CD4-positive, CD25-positive, alpha-beta regulatory T cell (primary cell): ENCODE data around the gene NCR2. TPM values are rescaled to one million over a fixed set of nuclear protein-coding genes. Genes with fewer than 3 reads are reported as not detected.

Experiments
- ATAC-seq, 2 donors: fragments of 150-1000 bp; cut with Tn5 transposase; one replicate each; pipeline ENCODE4 v1.10.0; 2021; ENCODE audit warnings: low read depth in 2 of 2, moderate number of reproducible peaks in 2 of 2, moderate library complexity in 1 of 2
- DNase-seq, 3 donors: peaks; one replicate each; pipeline versions ENCODE4 v3.0.0 to v3.0.0-alpha.2; 2012 to 2022; ENCODE audit warnings: mixed read lengths in 1 of 3
- H3K27ac ChIP-seq: one replicate; pipeline ENCODE4 v1.7.0; 2013; ENCODE audit warnings: mild to moderate bottlenecking, low read length; ENCODE audit not compliant: insufficient read depth, poor library complexity, severe bottlenecking
- H3K27me3 ChIP-seq: one replicate; pipeline ENCODE4 v1.7.0; 2013; ENCODE audit warnings: low read length; ENCODE audit not compliant: control insufficient read depth, insufficient read depth
- H3K36me3 ChIP-seq: one replicate; pipeline ENCODE4 v1.7.0; 2013; ENCODE audit warnings: mild to moderate bottlenecking, low read length, moderate library complexity; ENCODE audit not compliant: control insufficient read depth, insufficient read depth
- H3K4me1 ChIP-seq: 2 replicates; pipeline ENCODE4 v1.7.0; 2013; ENCODE audit warnings: mild to moderate bottlenecking, low read length; ENCODE audit not compliant: insufficient read depth, control insufficient read depth, poor library complexity, severe bottlenecking
- H3K4me3 ChIP-seq: one replicate; pipeline ENCODE4 v1.7.0; 2013; ENCODE audit warnings: low read depth, mild to moderate bottlenecking, low read length, moderate library complexity
- H3K9me3 ChIP-seq, 2 experiments: 1 replicate in 1 of 2; 2 replicates in 1 of 2; pipeline ENCODE4 v1.7.0; 2013; ENCODE audit warnings: low read length in 2 of 2, mild to moderate bottlenecking in 1 of 2, moderate library complexity in 1 of 2; ENCODE audit not compliant: control insufficient read depth in 2 of 2
- H3K27ac Mint-ChIP-seq, 3 donors: one replicate each; pipeline ENCODE4 v1.8.0; 2020 to 2022; ENCODE audit warnings: mild to moderate bottlenecking in 3 of 3, mixed read lengths in 3 of 3, moderate library complexity in 2 of 3
- H3K27me3 Mint-ChIP-seq: one replicate; pipeline ENCODE4 v1.8.0; 2022; ENCODE audit warnings: mild to moderate bottlenecking, mixed read lengths
- H3K36me3 Mint-ChIP-seq: one replicate; pipeline ENCODE4 v1.8.0; 2020; ENCODE audit warnings: mixed read lengths
- H3K4me1 Mint-ChIP-seq, 4 donors: one replicate each; pipeline ENCODE4 v1.8.0; 2020 to 2022; ENCODE audit warnings: mixed read lengths in 4 of 4, mild to moderate bottlenecking in 1 of 4
- H3K4me3 Mint-ChIP-seq, 4 donors: one replicate each; pipeline ENCODE4 v1.8.0; 2020 to 2022; ENCODE audit warnings: mild to moderate bottlenecking in 4 of 4, mixed read lengths in 4 of 4, moderate library complexity in 3 of 4
- H3K9me3 Mint-ChIP-seq, 7 donors: one replicate each; pipeline ENCODE4 v1.8.0; 2020 to 2022; ENCODE audit warnings: mixed read lengths in 7 of 7, mild to moderate bottlenecking in 3 of 7, moderate library complexity in 2 of 7
- polyA plus RNA-seq, 4 donors: library from polyadenylated mRNA; unstranded; fragments of 300-500 nt; fragmentation: Illumina TruSeq; gene quantifications; one replicate each; pipeline ENCODE4 v1.2.3, GENCODE V29; 2021
- total RNA-seq: library from RNA; stranded (reverse); gene quantifications from one replicate; pipeline ENCODE4 v1.2.3, GENCODE V29; 2022

The NCR2 gene
- total and polyA plus RNA-seq, 5 donors from 2014 or later = not detected

DNA sequence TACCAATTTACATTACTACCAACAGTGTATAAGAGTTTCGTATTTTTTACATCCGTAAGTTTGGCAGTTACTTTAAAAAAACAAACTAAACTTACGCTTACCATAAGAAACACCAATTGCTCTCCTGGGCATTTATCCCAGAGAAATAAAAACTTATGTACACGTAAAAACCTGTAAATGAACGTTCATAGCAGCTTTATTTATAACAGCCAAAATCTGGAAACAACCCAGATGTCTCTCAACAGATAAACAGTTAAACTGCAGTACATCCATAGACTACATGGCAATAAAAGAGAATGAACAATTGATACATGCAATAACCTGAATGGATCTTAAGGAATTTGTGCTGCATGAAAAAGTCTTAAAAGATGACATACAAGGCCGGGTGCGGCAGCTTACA lies 30.7 kb downstream of the NCR2 start:
- H3K27ac Mint-ChIP-seq = no peak overlapping the region
- Histone ChIP-seq H3K4me3 (no peak overlapping the region), H3K27ac (no peak overlapping the region), H3K36me3 (no peaks in the 10 kb centered on the region), H3K9me3 (peaks cover 10 to 11% of the 10 kb centered on the region in 2 experiments), H3K4me1 (peaks cover under 1% of the 10 kb centered on the region), H3K27me3 (peaks cover 27% of the 10 kb centered on the region)
- no peaks in the 10 kb centered on the region for H3K36me3 Mint-ChIP-seq
- H3K9me3 Mint-ChIP-seq = peaks cover 0 to 13% (median 5%) of the 10 kb centered on the region in 7 donors
- H3K27me3 Mint-ChIP-seq = peaks cover 74% of the 10 kb centered on the region
- ATAC-seq (no peak), DNase-seq (no peak)
- no peak overlapping the region for H3K4me3 Mint-ChIP-seq
- peaks cover 0 to 6% (median 3%) of the 10 kb centered on the region in 4 donors for H3K4me1 Mint-ChIP-seq

DNA sequence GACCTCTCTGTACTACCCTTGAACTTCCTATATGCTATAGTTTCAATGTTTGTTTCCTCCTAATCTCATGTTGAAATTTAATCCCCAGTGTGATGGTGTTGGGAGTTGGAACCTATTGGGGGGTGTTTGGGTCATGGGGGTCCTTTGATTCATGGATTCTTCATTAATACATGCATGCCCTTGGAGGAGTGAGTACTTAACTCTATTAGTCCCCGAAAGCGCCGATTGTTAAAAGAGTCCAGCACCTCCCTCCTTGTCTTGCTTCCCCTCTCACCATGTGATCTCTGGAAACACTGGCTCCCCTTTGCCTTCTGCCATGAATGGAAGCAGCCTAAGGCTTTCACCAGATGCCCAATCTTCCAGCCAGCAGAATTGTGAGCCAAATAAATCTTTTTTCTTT lies 31.7 kb downstream of the NCR2 start:
- Histone ChIP-seq H3K27ac (no peak overlapping the region), H3K4me3 (no peak overlapping the region), H3K4me1 (peaks cover 9% of the 10 kb centered on the region), H3K27me3 (peaks cover 23% of the 10 kb centered on the region), H3K36me3 (no peaks in the 10 kb centered on the region), H3K9me3 (peaks cover under 1 to 2% of the 10 kb centered on the region in 2 experiments)
- Mint-ChIP-seq H3K9me3 (peaks cover 0 to 5% (median 2%) of the 10 kb centered on the region in 7 donors), H3K27ac (no peak overlapping the region), H3K27me3 (peaks cover 77% of the 10 kb centered on the region), H3K4me1 (peaks cover 0 to 11% (median 7%) of the 10 kb centered on the region in 4 donors), H3K36me3 (no peaks in the 10 kb centered on the region), H3K4me3 (no peak overlapping the region)
- ATAC-seq = no peak
- DNase-seq = no peak

DNA sequence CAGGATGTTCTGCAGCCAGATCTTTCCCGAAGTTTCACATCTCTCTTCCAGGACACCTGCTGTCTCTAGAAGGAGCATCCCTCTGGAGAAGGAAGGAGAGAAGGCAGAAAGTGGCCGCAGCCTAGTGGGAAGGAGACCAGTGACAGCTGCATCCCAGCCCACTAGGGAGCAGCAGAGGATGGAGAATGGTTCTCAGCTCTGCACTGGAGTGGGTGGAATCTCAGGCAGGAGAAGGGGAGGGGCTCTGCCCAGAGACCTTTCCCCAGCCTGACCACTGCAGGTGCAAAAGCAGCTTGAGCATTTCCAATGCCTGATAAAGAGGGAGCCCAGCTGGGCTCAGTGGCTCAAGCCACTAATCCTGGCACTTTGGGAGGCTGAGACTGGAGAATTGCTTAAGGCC lies 32.3 kb downstream of the NCR2 start:
- Histone ChIP-seq H3K36me3 (no peaks in the 10 kb centered on the region), H3K9me3 (no peaks in the 10 kb centered on the region), H3K4me3 (no peak overlapping the region), H3K4me1 (peaks cover 13% of the 10 kb centered on the region), H3K27me3 (peaks cover 23% of the 10 kb centered on the region), H3K27ac (no peak overlapping the region)
- no peak overlapping the region for H3K4me3 Mint-ChIP-seq
- H3K9me3 Mint-ChIP-seq = peaks cover 0 to 3% (median 0%) of the 10 kb centered on the region in 7 donors
- DNase-seq = no peak
- peaks cover 0 to 17% (median 13%) of the 10 kb centered on the region in 4 donors for H3K4me1 Mint-ChIP-seq
- no peak for ATAC-seq
- H3K27ac Mint-ChIP-seq = no peak overlapping the region
- peaks cover 83% of the 10 kb centered on the region for H3K27me3 Mint-ChIP-seq
- H3K36me3 Mint-ChIP-seq = no peaks in the 10 kb centered on the region

DNA sequence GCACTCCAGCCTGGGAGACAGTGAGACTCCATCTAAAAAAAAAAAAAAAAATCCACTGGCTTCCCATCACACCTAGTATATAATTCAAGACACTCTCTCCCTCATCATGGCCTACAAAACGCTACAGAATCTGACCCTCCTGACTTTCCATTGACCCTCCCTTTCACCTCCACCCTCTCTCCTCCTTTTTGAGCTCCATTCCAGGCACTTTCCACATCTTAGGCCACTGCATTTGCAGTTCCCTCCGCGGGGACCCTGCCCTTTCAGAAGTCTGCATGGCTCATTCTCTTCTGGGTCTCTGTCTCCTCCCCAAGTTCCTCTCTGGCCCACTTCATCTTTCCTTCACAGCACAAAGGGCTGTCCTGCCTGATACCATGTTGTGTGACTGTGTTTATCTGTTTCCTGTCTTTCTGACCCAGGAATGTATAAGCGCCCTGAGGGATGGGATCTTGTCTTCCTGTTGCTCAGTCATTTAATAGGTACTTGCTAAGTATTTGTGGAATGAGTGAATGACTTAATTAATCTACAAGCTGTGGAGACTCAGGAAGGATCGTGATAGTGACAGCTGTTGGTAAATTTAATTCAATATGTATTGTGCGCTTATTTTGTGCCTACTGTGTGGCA lies 35.2 kb downstream of the NCR2 start:
- peaks cover 0 to 38% (median 16%) of the 10 kb centered on the region in 4 donors for H3K4me1 Mint-ChIP-seq
- peaks cover 0 to 3% (median 0%) of the 10 kb centered on the region in 7 donors for H3K9me3 Mint-ChIP-seq
- H3K27ac ChIP-seq = no peak overlapping the region
- H3K4me3 Mint-ChIP-seq = no peak overlapping the region
- no peak overlapping the region for H3K27ac Mint-ChIP-seq
- no peak for DNase-seq
- ATAC-seq = no peak
- peaks cover 89% of the 10 kb centered on the region for H3K27me3 Mint-ChIP-seq
- H3K4me3 ChIP-seq = no peak overlapping the region
- no peaks in the 10 kb centered on the region for H3K36me3 ChIP-seq
- H3K9me3 ChIP-seq = no peaks in the 10 kb centered on the region
- peaks cover 22% of the 10 kb centered on the region for H3K4me1 ChIP-seq
- H3K36me3 Mint-ChIP-seq = no peaks in the 10 kb centered on the region
- peaks cover 17% of the 10 kb centered on the region for H3K27me3 ChIP-seq

DNA sequence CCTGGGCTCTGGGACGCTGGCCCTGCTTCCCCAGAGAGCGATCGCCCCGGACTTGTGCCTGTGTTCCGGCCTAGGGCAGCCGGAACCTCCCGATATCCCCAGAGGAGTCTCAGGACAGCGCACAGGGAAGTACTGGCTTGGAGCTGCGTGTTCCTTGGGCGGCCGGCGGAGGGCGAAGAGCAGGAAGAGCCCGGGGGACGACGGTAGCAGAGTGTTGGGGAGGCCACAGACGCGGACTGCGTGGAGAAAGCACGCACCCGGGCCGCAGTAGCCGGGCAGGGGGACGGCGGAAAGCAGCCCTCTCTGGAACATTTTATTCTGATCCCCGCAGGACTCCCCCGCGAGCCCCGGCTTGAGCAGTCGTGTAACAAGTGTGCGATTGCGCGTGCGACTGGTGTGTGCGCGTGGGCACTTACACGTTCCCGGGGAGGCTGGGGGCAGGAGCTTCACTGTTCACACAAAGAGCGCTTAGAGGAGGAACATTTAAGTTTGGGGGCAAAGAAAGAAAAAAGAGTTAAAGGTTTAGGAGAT lies 36.1 kb downstream of the NCR2 start:
- peaks cover 22% of the 10 kb centered on the region for H3K4me1 ChIP-seq
- no peak for DNase-seq
- no peaks in the 10 kb centered on the region for H3K36me3 ChIP-seq
- no peak overlapping the region for H3K4me3 ChIP-seq
- Mint-ChIP-seq H3K9me3 (peaks cover 0 to 3% (median 0%) of the 10 kb centered on the region in 7 donors), H3K27me3 (peaks cover 89% of the 10 kb centered on the region), H3K4me3 (peak overlapping the region in 3 of 4 donors; percentile 15 to 86 (median 76)), H3K27ac (no peak overlapping the region), H3K36me3 (no peaks in the 10 kb centered on the region), H3K4me1 (peaks cover 0 to 39% (median 16%) of the 10 kb centered on the region in 4 donors)
- peaks cover 23% of the 10 kb centered on the region for H3K27me3 ChIP-seq
- H3K9me3 ChIP-seq = no peaks in the 10 kb centered on the region
- no peak overlapping the region for H3K27ac ChIP-seq
- no peak for ATAC-seq

DNA sequence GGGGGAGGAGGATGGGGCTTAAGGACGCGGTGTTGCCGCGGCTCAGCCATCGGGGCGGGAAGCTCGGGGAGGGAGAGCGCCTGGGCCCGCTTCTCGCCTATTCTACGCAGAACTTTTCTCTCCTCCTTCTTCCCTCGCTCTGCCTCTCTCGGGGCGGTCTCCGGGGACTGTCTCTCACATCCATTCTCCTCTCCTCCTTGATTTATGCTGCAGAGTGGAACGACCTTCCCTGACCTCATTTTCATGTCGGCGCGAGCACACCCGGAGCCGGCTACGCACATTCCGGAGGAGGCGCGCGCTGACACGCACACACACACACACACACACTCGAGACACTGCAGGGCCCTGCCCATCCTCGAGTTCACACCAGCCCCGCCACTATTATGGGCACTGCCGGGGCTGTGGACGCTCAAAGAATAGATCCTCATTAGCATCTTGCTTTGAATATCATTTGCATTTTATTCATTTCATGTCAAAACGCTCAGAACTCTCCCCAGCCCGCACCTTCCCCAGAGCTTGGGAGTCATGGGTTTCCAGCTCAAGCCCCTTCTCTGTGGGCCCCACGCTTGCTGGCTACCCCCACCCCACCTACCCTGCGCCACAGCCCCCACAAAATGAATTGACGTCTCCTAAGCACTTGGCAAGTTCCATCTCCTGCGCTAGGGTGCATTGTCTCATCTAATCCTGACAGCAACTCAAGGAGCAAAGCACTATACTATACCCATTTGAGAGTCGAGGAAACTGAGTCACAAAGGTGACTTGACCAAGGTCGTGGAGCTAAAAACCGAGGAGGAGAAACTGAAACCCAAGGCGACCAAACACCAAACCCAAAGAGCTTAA lies 36.8 kb downstream of the NCR2 start:
- peak overlapping the region in 1 of 3 donors; percentile 83 for H3K27ac Mint-ChIP-seq
- peaks cover 89% of the 10 kb centered on the region for H3K27me3 Mint-ChIP-seq
- peaks cover 0 to 39% (median 16%) of the 10 kb centered on the region in 4 donors for H3K4me1 Mint-ChIP-seq
- peak overlapping the region in 3 of 4 donors; percentile 52 to 86 (median 76) for H3K4me3 Mint-ChIP-seq
- H3K36me3 ChIP-seq = no peaks in the 10 kb centered on the region
- H3K9me3 ChIP-seq = no peaks in the 10 kb centered on the region
- ATAC-seq (no peak), DNase-seq (no peak)
- peaks cover 22% of the 10 kb centered on the region for H3K4me1 ChIP-seq
- H3K9me3 Mint-ChIP-seq = peaks cover 0 to 3% (median 0%) of the 10 kb centered on the region in 7 donors
- H3K27ac ChIP-seq = no peak overlapping the region
- peaks cover 23% of the 10 kb centered on the region for H3K27me3 ChIP-seq
- H3K4me3 ChIP-seq = no peak overlapping the region
- H3K36me3 Mint-ChIP-seq = no peaks in the 10 kb centered on the region

DNA sequence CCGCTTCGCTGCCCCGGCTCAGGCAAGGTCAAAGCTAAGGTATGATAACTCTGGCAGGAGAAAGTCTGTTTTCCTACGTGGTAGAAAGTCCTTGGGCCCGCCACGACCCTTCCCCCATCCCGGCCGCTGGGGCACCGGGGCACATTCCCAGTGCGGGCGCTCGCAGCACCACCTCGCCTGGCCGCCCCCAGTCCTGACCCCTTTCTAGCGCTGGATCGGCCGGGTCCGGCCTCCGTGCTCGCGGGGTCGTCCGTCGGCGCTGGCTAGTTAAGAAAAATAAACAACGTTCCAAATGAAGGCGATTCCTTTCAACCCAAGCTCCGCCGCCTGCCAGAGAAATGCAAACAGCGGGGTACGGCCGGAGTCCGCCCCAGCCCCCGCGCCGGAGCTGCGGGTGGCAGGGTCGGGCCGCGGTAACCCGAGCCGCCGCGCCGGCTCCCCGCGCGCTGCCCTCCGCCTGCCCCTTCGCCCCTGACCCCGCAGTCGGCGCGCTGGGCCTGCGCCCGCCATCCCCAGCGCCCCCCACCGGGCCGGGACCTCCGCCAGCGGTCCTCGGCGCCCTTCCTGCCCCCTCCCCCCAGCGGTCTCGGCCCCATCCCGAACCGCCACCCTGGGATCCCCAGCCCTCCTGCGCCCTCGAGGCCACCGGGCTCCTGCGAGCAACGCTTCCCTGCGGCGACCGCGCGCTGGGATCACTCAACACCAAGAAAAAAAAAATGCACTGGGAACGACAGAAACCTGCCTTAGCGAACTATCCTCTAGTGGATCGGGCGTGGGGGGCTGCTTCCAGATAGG lies 37.6 kb downstream of the NCR2 start:
- H3K4me3 Mint-ChIP-seq = peak overlapping the region in 3 of 4 donors; percentile 52 to 86 (median 76)
- no peak overlapping the region for H3K4me3 ChIP-seq
- H3K27ac ChIP-seq = no peak overlapping the region
- peaks cover 0 to 3% (median 0%) of the 10 kb centered on the region in 7 donors for H3K9me3 Mint-ChIP-seq
- peaks cover 0 to 39% (median 16%) of the 10 kb centered on the region in 4 donors for H3K4me1 Mint-ChIP-seq
- H3K4me1 ChIP-seq = peaks cover 22% of the 10 kb centered on the region
- H3K36me3 Mint-ChIP-seq = no peaks in the 10 kb centered on the region
- ATAC-seq (no peak), DNase-seq (no peak)
- peaks cover 90% of the 10 kb centered on the region for H3K27me3 Mint-ChIP-seq
- H3K9me3 ChIP-seq = no peaks in the 10 kb centered on the region
- H3K36me3 ChIP-seq = no peaks in the 10 kb centered on the region
- peaks cover 28% of the 10 kb centered on the region for H3K27me3 ChIP-seq
- no peak overlapping the region for H3K27ac Mint-ChIP-seq
